SJSA1 (cell line): ENCODE data around the gene ADCK2. TPM values are rescaled to one million over a fixed set of nuclear protein-coding genes. Genes with fewer than 3 reads are reported as not detected.
"Not testable (repeated sequence)": the region's sequence is repeated elsewhere in the genome, so short reads cannot be mapped to it uniquely, and the experiment has no call there.

Source experiments
- DNase-seq, 2 experiments: peaks; one replicate each; pipeline ENCODE4 v3.0.0-alpha.2; 2015 to 2020; ENCODE audit warnings: low spot score in 2 of 2, low read depth in 1 of 2
- H3K27ac ChIP-seq: fragments of 250-450 bp; sonication (Bioruptor Pico); 2 replicates; pipeline ENCODE4 v1.5.1; 2020; ENCODE audit warnings: mild to moderate bottlenecking, moderate library complexity
- H3K27me3 ChIP-seq: fragments of 250-450 bp; sonication (Bioruptor Pico); replicated peaks from 2 replicates; pipeline ENCODE4 v1.5.1; 2020; ENCODE audit warnings: mild to moderate bottlenecking, moderate library complexity
- H3K36me3 ChIP-seq: fragments of 250-450 bp; sonication (Bioruptor Pico); 2 replicates; pipeline ENCODE4 v1.5.1; 2020; ENCODE audit warnings: mild to moderate bottlenecking
- H3K4me1 ChIP-seq: fragments of 250-450 bp; sonication (Bioruptor Pico); replicated peaks from 2 replicates; pipeline ENCODE4 v1.6.1; 2021; ENCODE audit warnings: mild to moderate bottlenecking
- H3K4me3 ChIP-seq: fragments of 250-450 bp; sonication (Bioruptor Pico); 2 replicates; pipeline ENCODE4 v1.5.1; 2020; ENCODE audit warnings: mild to moderate bottlenecking
- H3K9me3 ChIP-seq: fragments of 250-450 bp; sonication (Bioruptor Pico); replicated peaks from 2 replicates; pipeline ENCODE4 v1.5.1; 2020; ENCODE audit warnings: mild to moderate bottlenecking
- total RNA-seq: library from RNA; depleted of rRNA; stranded (reverse); fragments of >200 nt; shearing (Covaris generic); gene quantifications from 2 replicates; pipeline ENCODE4 v1.2.3, GENCODE V29; 2014

ADCK2 gene
- total RNA-seq, 1 experiment from 2014 or later, result 9.6 TPM

- Histone ChIP-seq H3K4me1 (peaks cover 11% of the 10 kb centered on the region), H3K27me3 (no peaks in the 10 kb centered on the region), H3K27ac (no peak overlapping the region), H3K4me3 (no peak overlapping the region), H3K36me3 (no peaks in the 10 kb centered on the region), H3K9me3 (no peaks in the 10 kb centered on the region)
- DNase-seq, result no peak
These were observed 17.0 kb upstream of the ADCK2 start for GRCh38 chr7:140655511-140656408.

DNA sequence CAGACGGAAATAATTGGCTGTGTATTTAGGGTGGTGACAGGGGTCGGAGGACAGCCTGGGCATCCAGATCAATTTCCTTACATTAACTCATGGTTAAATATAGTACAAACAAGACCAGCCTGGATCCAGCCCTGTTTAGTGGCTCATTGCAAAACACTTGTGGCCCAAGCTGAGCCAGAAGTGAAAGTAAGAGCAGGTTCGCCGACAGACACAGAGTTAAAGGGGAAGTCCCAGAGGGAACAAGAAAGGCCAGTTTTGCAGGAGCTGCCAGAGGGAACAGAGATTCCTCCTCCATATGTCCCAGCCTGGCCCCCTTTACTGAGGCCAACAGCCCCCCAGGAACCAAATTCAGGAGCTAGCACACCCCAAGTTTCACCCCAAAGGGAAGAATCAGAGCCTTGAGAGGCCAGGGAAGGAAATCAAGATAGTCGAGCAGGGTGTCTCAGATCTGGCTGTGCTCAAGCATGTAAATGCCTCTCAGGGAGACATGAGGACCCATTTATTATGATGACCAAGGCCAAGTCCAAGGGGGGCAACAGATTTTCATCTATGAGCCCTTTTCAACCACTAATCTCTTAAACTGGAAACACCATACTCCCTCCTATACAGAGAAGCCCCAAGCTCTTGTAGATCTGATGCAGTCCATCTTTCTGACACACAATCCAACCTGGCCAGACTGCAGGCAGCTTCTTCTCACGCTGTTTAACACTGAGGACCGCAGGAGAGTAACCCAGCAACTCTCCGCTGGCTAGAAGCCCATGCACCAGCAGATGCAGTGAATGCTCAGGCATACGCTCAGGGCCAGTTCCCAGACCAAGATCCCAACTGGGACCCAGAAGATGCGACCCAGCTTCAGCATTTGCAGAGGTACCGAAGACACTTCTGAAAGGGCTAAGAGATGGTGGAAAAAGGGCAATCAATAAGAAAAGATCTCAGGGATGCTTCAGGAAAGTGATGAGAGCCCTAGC, 15.9 kb upstream of the ADCK2 start:
- DNase-seq, result peak in 1 of 2 experiments; percentile 42
- Histone ChIP-seq H3K36me3 (no peaks in the 10 kb centered on the region), H3K4me1 (peaks cover 11% of the 10 kb centered on the region), H3K27me3 (no peaks in the 10 kb centered on the region), H3K9me3 (no peaks in the 10 kb centered on the region), H3K27ac (no peak overlapping the region), H3K4me3 (peak overlapping the region; percentile 12)

GRCh38 chr7:140657891-140658290, 14.9 kb upstream of the ADCK2 start:
- Histone ChIP-seq H3K4me1 (peaks cover 11% of the 10 kb centered on the region), H3K27ac (no peak overlapping the region), H3K36me3 (no peaks in the 10 kb centered on the region), H3K4me3 (no peak overlapping the region), H3K27me3 (no peaks in the 10 kb centered on the region), H3K9me3 (no peaks in the 10 kb centered on the region)
- no peak for DNase-seq

DNA sequence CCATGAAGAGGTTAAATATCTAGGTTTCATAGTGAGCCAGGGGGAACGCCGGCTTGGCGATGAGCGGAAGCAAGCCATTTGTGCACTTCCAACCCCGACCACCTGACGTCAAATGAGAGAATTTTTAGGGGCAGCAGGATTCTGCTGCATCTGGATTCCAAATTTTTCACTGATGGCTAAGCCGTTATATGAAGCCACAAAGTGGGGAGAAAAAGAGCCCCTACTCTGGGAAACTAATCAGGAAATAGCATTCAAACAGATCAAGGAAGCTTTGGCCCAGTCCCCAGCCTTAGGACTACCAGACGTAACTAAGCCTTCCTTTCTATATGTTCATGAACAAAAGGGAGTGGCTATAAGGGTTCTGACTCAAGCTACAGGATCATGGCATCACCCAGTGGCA, 12.9 kb upstream of the ADCK2 start:
- no peaks in the 10 kb centered on the region for H3K9me3 ChIP-seq
- H3K27ac ChIP-seq, result no peak overlapping the region

GRCh38 chr7:140661124-140661523, 11.6 kb upstream of the ADCK2 start:
- no peaks in the 10 kb centered on the region for H3K27me3 ChIP-seq
- no peaks in the 10 kb centered on the region for H3K9me3 ChIP-seq
- DNase-seq, result no peak
- no peaks in the 10 kb centered on the region for H3K36me3 ChIP-seq
- no peak overlapping the region for H3K4me3 ChIP-seq
- peaks cover 9% of the 10 kb centered on the region for H3K4me1 ChIP-seq
- H3K27ac ChIP-seq, result no peak overlapping the region

More for the DNA sequence above, 12.9 kb upstream of the ADCK2 start:
- Histone ChIP-seq H3K27me3 (no peaks in the 10 kb centered on the region), H3K4me1 (peaks cover 9% of the 10 kb centered on the region), H3K4me3 (no peak overlapping the region), H3K36me3 (no peaks in the 10 kb centered on the region)
- no peak for DNase-seq

- not testable (repeated sequence) for H3K4me1 ChIP-seq, H3K4me3 ChIP-seq, DNase-seq, H3K9me3 ChIP-seq, H3K27ac ChIP-seq, H3K27me3 ChIP-seq, H3K36me3 ChIP-seq
These were observed 9.8 kb upstream of the ADCK2 start for GRCh38 chr7:140662938-140663337.

DNA sequence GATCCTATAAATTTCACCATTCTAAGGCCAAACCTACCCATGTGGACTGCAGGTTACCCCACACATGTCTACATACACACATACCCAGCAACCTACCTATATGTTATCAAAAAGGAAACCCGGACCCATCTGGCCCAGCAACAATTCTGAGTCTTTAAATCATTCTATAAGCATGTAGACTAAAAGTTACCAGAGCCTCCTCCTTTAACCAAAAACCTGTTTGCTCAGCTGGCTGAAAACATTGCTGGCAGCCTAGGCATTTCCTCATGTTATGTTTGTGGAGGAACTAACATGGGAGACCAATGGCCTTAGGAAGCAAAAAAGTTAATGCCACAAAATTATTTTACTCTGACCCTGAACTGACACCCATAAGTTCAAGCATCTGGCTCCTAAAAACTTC, 5.3 kb upstream of the ADCK2 start:
- Histone ChIP-seq H3K27me3 (no peaks in the 10 kb centered on the region), H3K27ac (no peak overlapping the region), H3K4me3 (no peak overlapping the region), H3K9me3 (no peaks in the 10 kb centered on the region), H3K36me3 (no peaks in the 10 kb centered on the region), H3K4me1 (0 out of 2 replicates have a peak, but pooled peaks cover 4% of the 10 kb centered on the region)
- no peak for DNase-seq

GRCh38 chr7:140668641-140669040, 4.1 kb upstream of the ADCK2 start:
- Histone ChIP-seq H3K4me3 (no peak overlapping the region), H3K9me3 (no peaks in the 10 kb centered on the region), H3K4me1 (peaks cover 12% of the 10 kb centered on the region), H3K27ac (no peak overlapping the region), H3K27me3 (no peaks in the 10 kb centered on the region), H3K36me3 (no peaks in the 10 kb centered on the region)
- no peak for DNase-seq

GRCh38 chr7:140669352-140669751, 3.4 kb upstream of the ADCK2 start:
- no peak overlapping the region for H3K4me3 ChIP-seq
- H3K27me3 ChIP-seq, result no peaks in the 10 kb centered on the region
- no peaks in the 10 kb centered on the region for H3K36me3 ChIP-seq
- H3K4me1 ChIP-seq, result peaks cover 14% of the 10 kb centered on the region
- H3K27ac ChIP-seq, result no peak overlapping the region
- DNase-seq, result no peak
- H3K9me3 ChIP-seq, result no peaks in the 10 kb centered on the region

DNA sequence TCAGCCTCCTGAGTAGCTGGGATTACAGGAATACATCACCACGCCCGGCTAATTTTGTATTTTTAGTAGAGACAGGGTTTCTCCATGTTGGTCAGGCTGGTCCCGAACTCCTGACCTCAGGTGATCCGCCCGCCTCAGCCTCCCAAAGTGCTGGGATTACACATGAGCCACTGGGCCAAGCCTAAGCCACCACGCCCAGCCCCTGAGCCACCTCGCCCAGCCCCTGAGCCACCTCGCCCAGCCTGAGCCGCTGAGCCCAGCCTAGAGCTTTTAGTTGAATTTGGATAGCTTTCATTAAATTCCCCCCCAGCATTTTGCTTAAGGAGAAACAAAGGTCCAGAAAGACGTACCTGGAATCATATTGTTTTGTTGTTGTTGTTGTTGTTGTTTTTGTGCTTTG, 2.9 kb upstream of the ADCK2 start:
- not testable (repeated sequence) for H3K36me3 ChIP-seq, H3K4me3 ChIP-seq, DNase-seq, H3K27ac ChIP-seq, H3K9me3 ChIP-seq, H3K27me3 ChIP-seq
- H3K4me1 ChIP-seq, result peaks cover 14% of the 10 kb centered on the region

GRCh38 chr7:140670343-140670935, 2.3 kb upstream of the ADCK2 start:
- DNase-seq, result no peak
- Histone ChIP-seq H3K27ac (no peak overlapping the region), H3K9me3 (no peaks in the 10 kb centered on the region), H3K27me3 (no peaks in the 10 kb centered on the region), H3K4me1 (peaks cover 14% of the 10 kb centered on the region), H3K36me3 (no peaks in the 10 kb centered on the region), H3K4me3 (no peak overlapping the region)

DNA sequence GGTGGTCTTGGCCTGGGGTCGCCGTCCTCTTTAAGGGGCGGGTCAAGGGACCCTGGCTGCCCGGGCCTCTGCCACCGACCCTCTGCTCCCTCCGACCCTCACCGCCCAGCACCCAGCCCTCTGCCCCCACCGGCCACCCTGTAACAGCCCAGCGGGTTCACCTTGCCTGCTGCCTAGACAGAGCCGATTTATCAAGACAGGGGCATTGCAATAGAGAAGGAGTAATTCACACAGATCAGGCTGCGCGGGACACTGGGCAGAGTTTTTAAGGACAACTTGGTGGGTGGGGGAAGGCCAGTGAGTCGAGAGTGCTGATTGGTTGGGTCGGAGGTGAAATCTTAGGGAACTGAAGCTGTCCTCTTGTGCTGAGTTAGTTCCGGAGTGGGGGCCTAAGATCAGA, 779 bp upstream of the ADCK2 start:
- H3K36me3 ChIP-seq, result no peaks in the 10 kb centered on the region
- no peaks in the 10 kb centered on the region for H3K9me3 ChIP-seq
- DNase-seq, result no peak
- H3K27ac ChIP-seq, result no peak overlapping the region
- H3K4me1 ChIP-seq, result peaks cover 14% of the 10 kb centered on the region
- no peak overlapping the region for H3K4me3 ChIP-seq
- H3K27me3 ChIP-seq, result no peaks in the 10 kb centered on the region

DNA sequence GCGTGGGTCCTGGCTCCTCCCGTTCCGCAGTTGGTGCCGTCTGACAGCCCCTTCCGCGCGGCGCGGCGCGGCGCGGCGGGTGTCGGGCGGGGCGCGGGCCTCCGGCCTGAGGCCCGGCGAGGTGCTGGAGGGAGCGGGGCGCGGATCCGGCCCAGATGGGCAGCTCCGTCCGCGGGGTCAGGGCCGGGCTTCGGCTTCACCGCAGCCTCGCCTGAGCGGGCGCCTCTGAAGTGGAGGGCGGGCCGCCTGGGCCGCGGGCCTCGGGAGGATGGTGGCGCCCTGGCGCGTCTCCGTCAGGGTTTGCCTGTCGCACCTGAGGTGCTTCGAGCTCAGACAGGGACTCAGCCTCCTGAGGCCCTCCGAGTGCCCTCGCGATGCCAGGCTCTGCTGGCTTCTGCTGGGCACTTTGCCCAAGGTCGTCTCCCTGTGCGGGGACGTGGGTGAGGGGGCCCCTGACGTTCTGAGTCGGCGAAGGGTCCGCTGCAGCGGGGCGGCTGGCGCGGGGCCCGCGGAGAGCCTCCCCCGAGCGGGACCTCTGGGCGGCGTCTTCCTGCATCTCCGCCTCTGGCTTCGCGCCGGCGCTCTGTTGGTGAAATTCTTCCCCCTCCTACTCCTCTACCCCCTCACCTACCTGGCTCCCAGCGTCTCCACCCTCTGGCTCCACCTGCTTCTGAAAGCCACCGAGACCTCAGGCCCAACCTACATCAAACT, 473 bp downstream of the ADCK2 start:
- peak overlapping the region; percentile 83 for H3K4me3 ChIP-seq
- no peaks in the 10 kb centered on the region for H3K27me3 ChIP-seq
- H3K27ac ChIP-seq, result no peak overlapping the region
- DNase-seq, result peak in 1 of 2 experiments; percentile 32
- peaks cover 14% of the 10 kb centered on the region for H3K4me1 ChIP-seq
- no peaks in the 10 kb centered on the region for H3K36me3 ChIP-seq
- no peaks in the 10 kb centered on the region for H3K9me3 ChIP-seq
